ENCODE measurements around the gene NPR1. TPM values are rescaled to one million over a fixed set of nuclear protein-coding genes. Genes with fewer than 3 reads are reported as not detected.

Gene NPR1
- total RNA-seq, 1 experiment from 2014 or later, result not detected

DNA sequence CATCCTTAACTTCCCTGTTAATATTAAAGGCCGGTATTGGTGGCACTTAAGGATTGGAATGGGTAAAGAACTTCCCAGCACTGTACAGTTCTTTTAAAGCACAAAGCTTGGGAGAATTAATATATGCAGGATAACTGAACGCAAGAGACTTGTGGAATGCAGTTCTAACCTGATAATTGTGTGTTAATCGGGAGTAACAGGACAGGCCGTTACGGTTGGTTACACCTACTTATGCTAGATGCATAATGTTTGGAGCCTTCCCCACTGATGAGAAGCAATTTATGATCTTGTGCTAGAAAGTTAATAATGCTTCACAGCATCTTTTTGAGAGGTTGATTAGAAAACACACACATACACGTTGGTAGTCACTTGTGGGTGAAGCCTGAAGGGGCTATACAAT, 37.6 kb upstream of the NPR1 start:
- DNase-seq, result no peak
- CTCF ChIA-PET, result interaction anchor here (0.6 to 1.1 kb wide), 2 partner anchors 68 to 92 kb away, joined by 3 to 4 read pairs; no protein-coding TSS in a partner anchor
- H3K4me1 Mint-ChIP-seq (ENCODE audit: low read depth, unreplicated experiment), result peaks cover 19% of the 10 kb centered on the region
- no peak overlapping the region for H3K4me3 Mint-ChIP-seq (ENCODE audit: low read depth, unreplicated experiment)
- H3K36me3 Mint-ChIP-seq (ENCODE audit: insufficient read depth, unreplicated experiment), result peaks cover 75% of the 10 kb centered on the region
- TF ChIP-seq, protein P1, sequence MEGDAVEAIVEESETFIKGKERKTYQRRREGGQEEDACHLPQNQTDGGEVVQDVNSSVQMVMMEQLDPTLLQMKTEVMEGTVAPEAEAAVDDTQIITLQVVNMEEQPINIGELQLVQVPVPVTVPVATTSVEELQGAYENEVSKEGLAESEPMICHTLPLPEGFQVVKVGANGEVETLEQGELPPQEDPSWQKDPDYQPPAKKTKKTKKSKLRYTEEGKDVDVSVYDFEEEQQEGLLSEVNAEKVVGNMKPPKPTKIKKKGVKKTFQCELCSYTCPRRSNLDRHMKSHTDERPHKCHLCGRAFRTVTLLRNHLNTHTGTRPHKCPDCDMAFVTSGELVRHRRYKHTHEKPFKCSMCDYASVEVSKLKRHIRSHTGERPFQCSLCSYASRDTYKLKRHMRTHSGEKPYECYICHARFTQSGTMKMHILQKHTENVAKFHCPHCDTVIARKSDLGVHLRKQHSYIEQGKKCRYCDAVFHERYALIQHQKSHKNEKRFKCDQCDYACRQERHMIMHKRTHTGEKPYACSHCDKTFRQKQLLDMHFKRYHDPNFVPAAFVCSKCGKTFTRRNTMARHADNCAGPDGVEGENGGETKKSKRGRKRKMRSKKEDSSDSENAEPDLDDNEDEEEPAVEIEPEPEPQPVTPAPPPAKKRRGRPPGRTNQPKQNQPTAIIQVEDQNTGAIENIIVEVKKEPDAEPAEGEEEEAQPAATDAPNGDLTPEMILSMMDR (IDR thresholded peaks at IDR 0.05; ENCODE audit: unreplicated experiment), result no peak
- H3K9me3 Mint-ChIP-seq (ENCODE audit: low read depth, unreplicated experiment), result no peaks in the 10 kb centered on the region
- no TSS peak for BruUV-seq (replicated peaks)
- H3K27ac Mint-ChIP-seq (ENCODE audit: unreplicated experiment), result no peak overlapping the region
- H3K27me3 Mint-ChIP-seq (ENCODE audit: unreplicated experiment), result no peaks in the 10 kb centered on the region
- intact Hi-C loops (cut with micrococcal nuclease; ENCODE audit: unreplicated experiment), result no loop called here

DNA sequence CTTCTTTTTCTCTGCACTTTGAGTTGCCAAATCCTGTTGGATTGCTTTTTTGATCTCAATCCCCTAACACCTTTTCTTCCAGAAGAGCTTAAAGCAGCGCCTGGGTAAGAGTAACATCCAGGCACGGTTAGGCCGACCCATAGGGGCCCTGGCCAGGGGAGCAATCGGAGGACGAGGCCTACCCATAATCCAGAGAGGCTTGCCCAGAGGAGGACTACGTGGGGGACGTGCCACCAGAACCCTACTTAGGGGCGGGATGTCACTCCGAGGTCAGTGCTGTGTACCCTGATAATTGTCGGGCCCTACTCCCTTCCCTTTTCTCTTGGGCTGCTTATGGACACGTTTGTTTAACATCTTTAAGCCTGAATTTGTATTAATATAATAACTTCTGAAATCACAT, 36.3 kb upstream of the NPR1 start:
- intact Hi-C loops (cut with micrococcal nuclease; ENCODE audit: unreplicated experiment), result no loop called here
- TF ChIP-seq, protein P1 (IDR thresholded peaks at IDR 0.05; ENCODE audit: unreplicated experiment), result no peak
- Mint-ChIP-seq H3K4me1 (ENCODE audit: low read depth, unreplicated experiment) (peaks cover 11% of the 10 kb centered on the region), H3K27me3 (ENCODE audit: unreplicated experiment) (no peaks in the 10 kb centered on the region), H3K36me3 (ENCODE audit: insufficient read depth, unreplicated experiment) (peaks cover 75% of the 10 kb centered on the region), H3K27ac (ENCODE audit: unreplicated experiment) (no peak overlapping the region), H3K4me3 (ENCODE audit: low read depth, unreplicated experiment) (no peak overlapping the region), H3K9me3 (ENCODE audit: low read depth, unreplicated experiment) (no peaks in the 10 kb centered on the region)
- DNase-seq, result no peak
- BruUV-seq (replicated peaks), result no TSS peak
- CTCF ChIA-PET, result interaction anchor here (1.5 kb wide), 1 partner anchor 10 kb away, joined by 4 read pairs; no protein-coding TSS in a partner anchor

DNA sequence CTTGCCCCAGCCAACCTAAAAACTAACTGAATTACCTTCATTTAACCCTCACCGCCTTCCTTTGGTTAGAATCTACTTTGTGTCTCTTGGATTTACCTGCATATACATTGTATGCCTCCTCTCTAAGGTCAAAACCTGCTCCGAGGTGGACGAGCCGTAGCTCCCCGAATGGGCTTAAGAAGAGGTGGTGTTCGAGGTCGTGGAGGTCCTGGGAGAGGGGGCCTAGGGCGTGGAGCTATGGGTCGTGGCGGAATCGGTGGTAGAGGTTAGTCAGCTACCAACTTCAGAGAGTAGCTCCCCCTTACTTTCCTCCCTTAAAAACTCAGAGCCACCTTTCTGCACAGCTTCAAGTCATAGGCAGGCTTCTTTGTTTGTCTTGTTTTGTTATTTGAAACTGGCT, 35.4 kb upstream of the NPR1 start:
- no peaks in the 10 kb centered on the region for H3K27me3 Mint-ChIP-seq (ENCODE audit: unreplicated experiment)
- peaks cover 2% of the 10 kb centered on the region for H3K4me1 Mint-ChIP-seq (ENCODE audit: low read depth, unreplicated experiment)
- no peak overlapping the region for H3K27ac Mint-ChIP-seq (ENCODE audit: unreplicated experiment)
- TF ChIP-seq, protein P1 (IDR thresholded peaks at IDR 0.05; ENCODE audit: unreplicated experiment), result no peak
- H3K36me3 Mint-ChIP-seq (ENCODE audit: insufficient read depth, unreplicated experiment), result peaks cover 76% of the 10 kb centered on the region
- no peak overlapping the region for H3K4me3 Mint-ChIP-seq (ENCODE audit: low read depth, unreplicated experiment)
- no peaks in the 10 kb centered on the region for H3K9me3 Mint-ChIP-seq (ENCODE audit: low read depth, unreplicated experiment)
- DNase-seq, result no peak
- no TSS peak for BruUV-seq (replicated peaks)
- CTCF ChIA-PET, result interaction anchor here (0.6 to 2.0 kb wide), 3 partner anchors 10 to 20 kb away, joined by 3 to 8 read pairs (median 4); partner anchors contain the start of genes S100A1 and S100A13
- intact Hi-C loops (cut with micrococcal nuclease; ENCODE audit: unreplicated experiment), result no loop called here

DNA sequence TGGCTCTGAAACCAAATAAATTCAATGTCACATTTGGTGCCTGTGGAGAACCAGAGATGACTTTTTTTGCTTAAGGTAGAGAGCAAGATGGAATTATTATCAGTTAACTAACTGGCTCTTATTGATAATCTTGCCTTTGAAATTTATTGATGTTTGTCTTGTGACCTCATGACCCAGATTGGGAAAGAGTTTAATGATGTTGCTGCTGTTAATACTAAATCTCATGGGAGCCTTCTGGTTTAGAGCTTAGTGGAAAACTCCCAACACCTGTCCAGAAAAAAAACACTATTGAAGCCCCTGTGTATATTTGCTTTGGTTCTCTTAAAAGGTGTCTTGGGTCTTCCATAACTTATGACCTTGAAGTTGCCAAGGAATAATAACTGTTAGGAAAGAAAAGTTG, 34.7 kb upstream of the NPR1 start:
- no peaks in the 10 kb centered on the region for H3K4me1 Mint-ChIP-seq (ENCODE audit: low read depth, unreplicated experiment)
- peaks cover 75% of the 10 kb centered on the region for H3K36me3 Mint-ChIP-seq (ENCODE audit: insufficient read depth, unreplicated experiment)
- no peak overlapping the region for H3K27ac Mint-ChIP-seq (ENCODE audit: unreplicated experiment)
- H3K27me3 Mint-ChIP-seq (ENCODE audit: unreplicated experiment), result no peaks in the 10 kb centered on the region
- no peak overlapping the region for H3K4me3 Mint-ChIP-seq (ENCODE audit: low read depth, unreplicated experiment)
- TF ChIP-seq, protein P1 (IDR thresholded peaks at IDR 0.05; ENCODE audit: unreplicated experiment), result no peak
- H3K9me3 Mint-ChIP-seq (ENCODE audit: low read depth, unreplicated experiment), result no peaks in the 10 kb centered on the region
- intact Hi-C loops (cut with micrococcal nuclease; ENCODE audit: unreplicated experiment), result no loop called here
- DNase-seq, result no peak
- CTCF ChIA-PET, result interaction anchor here (0.8 to 2.0 kb wide), 3 partner anchors 9 to 16 kb away, joined by 3 to 8 read pairs (median 5); partner anchors contain the start of genes S100A1 and S100A13
- no TSS peak for BruUV-seq (replicated peaks)

All from Calu3 (cell line).